GM12878 (cell line): ENCODE measurements around the gene NIBAN1. TPM values are rescaled to one million over a fixed set of nuclear protein-coding genes. Genes with fewer than 3 reads are reported as not detected.

Experiments used
- ATAC-seq: fragments of 200-7000 bp; cut with Tn5 transposase; 3 replicates; pipeline ENCODE4 v1.9.1; 2020; ENCODE audit warnings: mild to moderate bottlenecking, moderate library complexity
- BruUV-seq: library from RNA; stranded (reverse); fragments of 400-500 nt; replicated peaks from 2 replicates; lab custom pipeline; 2021; lab: Mats Ljungman, UMichigan
- CTCF ChIA-PET: fragments of 300-600 bp; sonication (Branson Sonifier 250); formaldehyde crosslinking; extraction: SDS; loops from one replicate; lab custom pipeline; 2021; ENCODE audit warnings: inconsistent platforms; lab: Yijun Ruan, JAX
- POLR2A ChIA-PET: fragments of 350-600 bp; formaldehyde crosslinking; extraction: SDS; loops from one replicate; lab custom pipeline; 2021; ENCODE audit warnings: inconsistent platforms; lab: Charles Lee
- RAD21 ChIA-PET: fragments of 300-600 bp; sonication (Branson Sonifier 250); formaldehyde crosslinking; loops from one replicate; lab custom pipeline; 2023; ENCODE audit warnings: antibody characterized with exemption; ENCODE audit not compliant: unreplicated experiment; lab: Charles Lee
- SMC1A ChIA-PET: fragments of 300-600 bp; sonication (Branson Sonifier 250); formaldehyde crosslinking; loops from one replicate; lab custom pipeline; 2023; ENCODE audit not compliant: unreplicated experiment, uncharacterized antibody; lab: Charles Lee
- DNase-seq: peaks from one replicate; pipeline ENCODE4 v3.0.0-alpha.2; 2011; ENCODE audit warnings: low read depth, low spot score
- FAIRE-seq: peaks from 3 replicates; lab custom pipeline; 2011; peaks lifted over from hg19 to GRCh38; lab: Jason Lieb, UNC
- H2AFZ ChIP-seq: 2 replicates; pipeline ENCODE4 v1.6.0; 2011; ENCODE audit warnings: low read depth, low read length, control low read depth; ENCODE audit not compliant: control insufficient read depth
- H3K27ac ChIP-seq: 2 replicates; pipeline ENCODE4 v1.5.1; 2011; ENCODE audit warnings: control low read depth; ENCODE audit not compliant: control insufficient read depth, insufficient read depth
- H3K27me3 ChIP-seq, 2 experiments: replicated peaks in 1 of 2; 2 replicates each; pipeline versions ENCODE4 v1.6.0 to v1.6.1; 2011; ENCODE audit warnings: low read length in 1 of 2; ENCODE audit not compliant: control insufficient read depth in 2 of 2, insufficient read depth in 2 of 2
- H3K36me3 ChIP-seq, 2 experiments: 2 replicates each; pipeline ENCODE4 v1.5.1; 2011; ENCODE audit warnings: low read length in 1 of 2; ENCODE audit not compliant: control insufficient read depth in 2 of 2, insufficient read depth in 2 of 2
- H3K4me1 ChIP-seq: 2 replicates; pipeline ENCODE4 v1.6.1; 2011; ENCODE audit warnings: mild to moderate bottlenecking, low read length, moderate library complexity, mixed read lengths; ENCODE audit not compliant: control insufficient read depth, insufficient read depth
- H3K4me2 ChIP-seq: 2 replicates; pipeline ENCODE4 v1.6.0; 2011; ENCODE audit warnings: control low read depth; ENCODE audit not compliant: control insufficient read depth, insufficient read depth
- H3K4me3 ChIP-seq: fragments of 200-600 bp; sonication (generic); 2 replicates; pipeline ENCODE4 v1.5.1; 2016
- H3K79me2 ChIP-seq: 2 replicates; pipeline ENCODE4 v1.6.0; 2011; ENCODE audit warnings: low read length; ENCODE audit not compliant: control insufficient read depth, insufficient read depth
- H3K9ac ChIP-seq: 2 replicates; pipeline ENCODE4 v1.8.0; 2011; ENCODE audit warnings: low read length, control low read depth, mixed read lengths; ENCODE audit not compliant: control insufficient read depth, insufficient read depth
- H3K9me3 ChIP-seq: replicated peaks from 3 replicates; pipeline ENCODE4 v1.5.1; 2011; ENCODE audit warnings: mild to moderate bottlenecking, low read length; ENCODE audit not compliant: control insufficient read depth, insufficient read depth
- H4K20me1 ChIP-seq: 2 replicates; pipeline ENCODE4 v1.6.0; 2011; ENCODE audit not compliant: control insufficient read depth, insufficient read depth
- HCFC1 ChIP-seq: fragments of 150-350 bp; IDR thresholded peaks from 2 replicates; pipeline ENCODE4 v1.6.1; 2014; ENCODE audit warnings: low read length
- KAT2A ChIP-seq: conservative IDR thresholded peaks from 2 replicates; pipeline ENCODE4 v1.6.1; 2011; ENCODE audit warnings: low read depth, low read length; ENCODE audit not compliant: control insufficient read depth
- SREBF2 ChIP-seq: IDR thresholded peaks from 2 replicates; pipeline ENCODE4 v1.6.1; 2012; ENCODE audit warnings: mild to moderate bottlenecking, low read length
- YY1 ChIP-seq: IDR thresholded peaks from 2 replicates; pipeline ENCODE4 v1.6.1; 2011; ENCODE audit warnings: low read depth, mild to moderate bottlenecking, low read length
- ZNF24 ChIP-seq: fragments of 450-650 bp; IDR thresholded peaks from 2 replicates; pipeline ENCODE4 v1.6.1; 2017; ENCODE audit warnings: antibody characterized with exemption, mild to moderate bottlenecking
- WGBS: methylation state at CpG from one replicate; pipeline ENCODE4 v1.1.6; 2016; ENCODE audit warnings: low lambda C conversion rate; ENCODE audit not compliant: insufficient replicate concordance, insufficient coverage; ENCODE audit errors: missing lambda C conversion rate; 5-methylcytosine and 5-hydroxymethylcytosine counted together
- in situ Hi-C: fragments of 300-500 bp; cut with MboI; formaldehyde crosslinking; loops from 9 replicates; pipeline ENCODE4 v1.14.3; 2018; ENCODE audit warnings: mixed read lengths
- intact Hi-C: fragments of 100-400 bp; cut with micrococcal nuclease; formaldehyde crosslinking; loops from one replicate; pipeline ENCODE4 v1.14.2; 2022; ENCODE audit not compliant: unreplicated experiment
- polyA plus RNA-seq, 11 experiments: library from polyadenylated mRNA; depleted of rRNA in 4 of 11; unstranded in 6 of 11; stranded (reverse) in 5 of 11; fragments of >200 nt; fragmentation: Nextera tagmentation in 4 of 11; fragmentation: Illumina TruSeq in 1 of 11; extraction: Ambion mirVana in 4 of 11; extraction: Trizol in 1 of 11; gene quantifications; 1 replicate in 1 of 11; 2 replicates in 10 of 11; pipeline versions ENCODE4 v1.2.1 to v1.2.3, GENCODE V29; 2011 to 2016; ENCODE audit warnings: inconsistent platforms in 2 of 11, missing spikeins in 2 of 11, low read depth in 1 of 11
- total RNA-seq, 4 experiments: library from RNA; depleted of rRNA in 3 of 4; stranded (reverse); fragments of >200 nt in 3 of 4; fragmentation: Illumina TruSeq in 1 of 4; extraction: Trizol in 1 of 4; gene quantifications; 2 replicates each; pipeline versions ENCODE4 v1.2.1 to v1.2.3, GENCODE V29; 2013 to 2021
- TF ChIP-seq, protein P1 (sequence below): fragments of 150-350 bp; IDR thresholded peaks from 2 replicates; pipeline ENCODE4 v1.6.1; 2014; ENCODE audit warnings: mild to moderate bottlenecking, low read depth, low read length
- TF ChIP-seq, protein P2 (sequence below): fragments of 450-650 bp; IDR thresholded peaks from 2 replicates; pipeline ENCODE4 v1.6.1; 2017; ENCODE audit warnings: mild to moderate bottlenecking, moderate library complexity

NIBAN1 gene
- total and polyA plus RNA-seq, 10 of the 15 experiments (the other 5 are each of a cell fraction or from before 2014, with no cell fraction given): 11.2 to 67.8 (median 44.3) TPM

DNA sequence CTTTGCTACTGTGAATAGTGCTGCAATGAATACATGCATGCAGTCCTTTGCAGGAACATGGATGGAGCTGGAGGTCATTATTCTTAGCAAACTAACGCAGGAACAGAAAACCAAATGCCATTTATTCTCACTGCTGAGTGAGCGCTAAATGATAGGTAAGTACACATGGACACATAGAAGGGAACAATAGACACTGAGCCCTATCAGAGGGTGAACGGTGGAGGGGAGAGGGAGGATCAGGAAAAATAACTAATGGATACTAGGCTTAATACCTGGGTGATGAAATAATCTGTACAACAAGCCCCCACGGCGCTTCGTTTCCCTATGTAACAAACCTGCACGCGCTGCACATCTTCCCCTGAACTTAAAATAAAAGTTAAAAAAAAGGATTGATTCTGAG lies 8.9 kb downstream of the NIBAN1 start:
- ChIA-PET CTCF (no interaction called here), SMC1A (interaction anchor here (0.9 to 1.5 kb wide), 6 partner anchors 8 to 28 kb away, joined by 3 to 7 read pairs (median 4); partner anchors contain the start of gene NIBAN1), POLR2A (no interaction called here), RAD21 (no interaction called here)
- WGBS: 90% methylated on average over 8 of the region's 8 CpGs
- no TSS peak for BruUV-seq
- H3K4me3 ChIP-seq: no peak overlapping the region
- intact Hi-C loops: no loop called here
- H3K4me1 ChIP-seq: peaks cover 22% of the 10 kb centered on the region
- H3K36me3 ChIP-seq: no peaks in the 10 kb centered on the region
- H3K27me3 ChIP-seq: no peaks in the 10 kb centered on the region
- in situ Hi-C loops: no loop called here
- no peak for DNase-seq
- FAIRE-seq: no peak
- no peaks in the 10 kb centered on the region for H3K9me3 ChIP-seq
- TF ChIP-seq KAT2A: no peak
- TF ChIP-seq HCFC1: no peak
- no peak for TF ChIP-seq SREBF2
- TF ChIP-seq, protein P1, sequence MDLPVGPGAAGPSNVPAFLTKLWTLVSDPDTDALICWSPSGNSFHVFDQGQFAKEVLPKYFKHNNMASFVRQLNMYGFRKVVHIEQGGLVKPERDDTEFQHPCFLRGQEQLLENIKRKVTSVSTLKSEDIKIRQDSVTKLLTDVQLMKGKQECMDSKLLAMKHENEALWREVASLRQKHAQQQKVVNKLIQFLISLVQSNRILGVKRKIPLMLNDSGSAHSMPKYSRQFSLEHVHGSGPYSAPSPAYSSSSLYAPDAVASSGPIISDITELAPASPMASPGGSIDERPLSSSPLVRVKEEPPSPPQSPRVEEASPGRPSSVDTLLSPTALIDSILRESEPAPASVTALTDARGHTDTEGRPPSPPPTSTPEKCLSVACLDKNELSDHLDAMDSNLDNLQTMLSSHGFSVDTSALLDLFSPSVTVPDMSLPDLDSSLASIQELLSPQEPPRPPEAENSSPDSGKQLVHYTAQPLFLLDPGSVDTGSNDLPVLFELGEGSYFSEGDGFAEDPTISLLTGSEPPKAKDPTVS: no peak
- TF ChIP-seq YY1: no peak
- TF ChIP-seq ZNF24: no peak
- TF ChIP-seq, protein P2, sequence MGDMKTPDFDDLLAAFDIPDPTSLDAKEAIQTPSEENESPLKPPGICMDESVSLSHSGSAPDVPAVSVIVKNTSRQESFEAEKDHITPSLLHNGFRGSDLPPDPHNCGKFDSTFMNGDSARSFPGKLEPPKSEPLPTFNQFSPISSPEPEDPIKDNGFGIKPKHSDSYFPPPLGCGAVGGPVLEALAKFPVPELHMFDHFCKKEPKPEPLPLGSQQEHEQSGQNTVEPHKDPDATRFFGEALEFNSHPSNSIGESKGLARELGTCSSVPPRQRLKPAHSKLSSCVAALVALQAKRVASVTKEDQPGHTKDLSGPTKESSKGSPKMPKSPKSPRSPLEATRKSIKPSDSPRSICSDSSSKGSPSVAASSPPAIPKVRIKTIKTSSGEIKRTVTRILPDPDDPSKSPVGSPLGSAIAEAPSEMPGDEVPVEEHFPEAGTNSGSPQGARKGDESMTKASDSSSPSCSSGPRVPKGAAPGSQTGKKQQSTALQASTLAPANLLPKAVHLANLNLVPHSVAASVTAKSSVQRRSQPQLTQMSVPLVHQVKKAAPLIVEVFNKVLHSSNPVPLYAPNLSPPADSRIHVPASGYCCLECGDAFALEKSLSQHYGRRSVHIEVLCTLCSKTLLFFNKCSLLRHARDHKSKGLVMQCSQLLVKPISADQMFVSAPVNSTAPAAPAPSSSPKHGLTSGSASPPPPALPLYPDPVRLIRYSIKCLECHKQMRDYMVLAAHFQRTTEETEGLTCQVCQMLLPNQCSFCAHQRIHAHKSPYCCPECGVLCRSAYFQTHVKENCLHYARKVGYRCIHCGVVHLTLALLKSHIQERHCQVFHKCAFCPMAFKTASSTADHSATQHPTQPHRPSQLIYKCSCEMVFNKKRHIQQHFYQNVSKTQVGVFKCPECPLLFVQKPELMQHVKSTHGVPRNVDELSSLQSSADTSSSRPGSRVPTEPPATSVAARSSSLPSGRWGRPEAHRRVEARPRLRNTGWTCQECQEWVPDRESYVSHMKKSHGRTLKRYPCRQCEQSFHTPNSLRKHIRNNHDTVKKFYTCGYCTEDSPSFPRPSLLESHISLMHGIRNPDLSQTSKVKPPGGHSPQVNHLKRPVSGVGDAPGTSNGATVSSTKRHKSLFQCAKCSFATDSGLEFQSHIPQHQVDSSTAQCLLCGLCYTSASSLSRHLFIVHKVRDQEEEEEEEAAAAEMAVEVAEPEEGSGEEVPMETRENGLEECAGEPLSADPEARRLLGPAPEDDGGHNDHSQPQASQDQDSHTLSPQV: no peak
- H3K9ac ChIP-seq: no peak overlapping the region
- no peaks in the 10 kb centered on the region for H4K20me1 ChIP-seq
- no peak overlapping the region for H2AFZ ChIP-seq
- no peak for ATAC-seq
- H3K27ac ChIP-seq: no peak overlapping the region
- no peak overlapping the region for H3K4me2 ChIP-seq
- peaks cover 14% of the 10 kb centered on the region for H3K79me2 ChIP-seq
